Liver (tissue), 2 donors: ENCODE data around the gene IGFALS.

Source experiments
- ATF3 ChIP-seq: IDR thresholded peaks from 2 replicates; pipeline ENCODE4 v1.6.1; 2016; ENCODE audit warnings: antibody characterized with exemption
- MAX ChIP-seq: IDR thresholded peaks from 2 replicates; pipeline ENCODE4 v1.6.1; 2016; ENCODE audit warnings: antibody characterized with exemption
- YY1 ChIP-seq: IDR thresholded peaks from 2 replicates; pipeline ENCODE4 v1.6.1; 2016; ENCODE audit warnings: antibody characterized with exemption, mild to moderate bottlenecking
- donor health status: healthy.

DNA sequence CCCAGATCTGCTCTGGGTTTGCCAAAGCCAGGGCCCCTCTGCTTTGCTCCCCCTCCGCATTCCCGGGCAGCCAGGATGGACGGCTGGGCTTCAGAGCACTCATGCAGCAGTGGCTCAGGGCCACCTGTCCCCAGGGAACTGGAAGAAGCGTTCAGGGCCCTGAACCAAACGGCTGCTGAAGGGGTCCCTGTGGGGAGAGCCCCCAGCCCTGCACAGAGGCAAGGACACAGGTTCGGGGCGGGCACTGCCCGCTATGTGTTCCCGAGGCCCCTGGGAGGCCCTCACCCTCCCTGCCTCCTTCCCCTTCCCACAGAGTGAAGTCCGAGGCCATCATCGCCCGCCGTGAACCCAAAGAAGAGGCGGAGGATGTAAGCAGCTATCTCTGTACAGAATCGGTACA is 32.6 kb downstream of the IGFALS start:
- TF ChIP-seq ATF3 (no peak), MAX (no peak), YY1 (no peak)
